HUES64 (cell line): Measurements from ENCODE around the gene NT5C3B.

Source experiments
- H3K27ac ChIP-seq: 2 replicates; pipeline ENCODE4 v1.7.0; 2013; ENCODE audit warnings: low read depth, low read length, inconsistent platforms
- H3K27me3 ChIP-seq: 2 replicates; pipeline ENCODE4 v1.6.1; 2013; ENCODE audit warnings: mild to moderate bottlenecking, low read length; ENCODE audit not compliant: insufficient read depth
- H3K36me3 ChIP-seq: 2 replicates; pipeline ENCODE4 v1.6.1; 2013; ENCODE audit warnings: mild to moderate bottlenecking, low read length; ENCODE audit not compliant: insufficient read depth
- H3K4me1 ChIP-seq: 2 replicates; pipeline ENCODE4 v1.6.1; 2013; ENCODE audit warnings: mild to moderate bottlenecking, low read length, moderate library complexity; ENCODE audit not compliant: insufficient read depth
- H3K4me3 ChIP-seq: 2 replicates; pipeline ENCODE4 v1.5.1; 2013; ENCODE audit warnings: mild to moderate bottlenecking, low read length, moderate library complexity
- H3K9ac ChIP-seq: 2 replicates; pipeline ENCODE4 v1.6.1; 2013; ENCODE audit warnings: mild to moderate bottlenecking, low read depth, low read length
- H3K9me3 ChIP-seq: 2 replicates; pipeline ENCODE4 v1.6.1; 2013; ENCODE audit warnings: low read depth, low read length; ENCODE audit not compliant: insufficient read depth
- WGBS: fragments of 150-250, 120-280 bp; methylation state at CpG from one replicate; pipeline ENCODE4 v1.1.7; 2013; ENCODE audit warnings: missing lambda C conversion rate; 5-methylcytosine and 5-hydroxymethylcytosine counted together

The NT5C3B gene

DNA sequence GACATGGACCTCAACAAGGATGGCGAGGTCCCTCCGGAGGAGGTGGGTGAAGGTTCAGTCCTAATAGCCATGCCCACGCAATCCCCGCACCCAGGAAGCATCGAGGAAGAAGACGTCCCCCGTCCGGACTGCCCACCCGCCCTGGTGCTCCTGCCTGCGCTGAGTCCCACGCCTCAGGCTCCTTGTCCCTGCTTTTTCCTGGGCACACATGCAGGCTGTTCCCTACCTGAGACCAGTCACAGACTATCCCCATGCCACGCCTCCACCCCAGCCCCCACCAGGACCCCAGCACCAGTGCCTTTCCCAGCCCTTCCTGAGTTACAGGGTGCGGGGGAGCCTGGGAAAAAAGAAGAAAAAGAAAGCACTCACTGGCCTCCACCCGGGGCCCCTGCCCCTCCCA lies 14.3 kb downstream of the NT5C3B start:
- Histone ChIP-seq H3K4me3 (no peak overlapping the region), H3K36me3 (peaks cover 50% of the 10 kb centered on the region), H3K9me3 (no peaks in the 10 kb centered on the region), H3K4me1 (peaks cover 13% of the 10 kb centered on the region; the same call in 1 of the 2 replicates), H3K27ac (no peak overlapping the region), H3K9ac (no peak overlapping the region), H3K27me3 (no peaks in the 10 kb centered on the region)
- WGBS = 96% methylated on average over 14 of the region's 14 CpGs

- Histone ChIP-seq H3K27me3 (no peaks in the 10 kb centered on the region), H3K4me3 (no peak overlapping the region), H3K4me1 (peaks cover 25% of the 10 kb centered on the region), H3K27ac (no peak overlapping the region), H3K36me3 (peaks cover 33% of the 10 kb centered on the region), H3K9me3 (no peaks in the 10 kb centered on the region), H3K9ac (no peak overlapping the region)
- WGBS = 96% methylated on average over 20 of the region's 20 CpGs
Observed at GRCh38 chr17:41818024-41818423, 18.0 kb downstream of the NT5C3B start.

DNA sequence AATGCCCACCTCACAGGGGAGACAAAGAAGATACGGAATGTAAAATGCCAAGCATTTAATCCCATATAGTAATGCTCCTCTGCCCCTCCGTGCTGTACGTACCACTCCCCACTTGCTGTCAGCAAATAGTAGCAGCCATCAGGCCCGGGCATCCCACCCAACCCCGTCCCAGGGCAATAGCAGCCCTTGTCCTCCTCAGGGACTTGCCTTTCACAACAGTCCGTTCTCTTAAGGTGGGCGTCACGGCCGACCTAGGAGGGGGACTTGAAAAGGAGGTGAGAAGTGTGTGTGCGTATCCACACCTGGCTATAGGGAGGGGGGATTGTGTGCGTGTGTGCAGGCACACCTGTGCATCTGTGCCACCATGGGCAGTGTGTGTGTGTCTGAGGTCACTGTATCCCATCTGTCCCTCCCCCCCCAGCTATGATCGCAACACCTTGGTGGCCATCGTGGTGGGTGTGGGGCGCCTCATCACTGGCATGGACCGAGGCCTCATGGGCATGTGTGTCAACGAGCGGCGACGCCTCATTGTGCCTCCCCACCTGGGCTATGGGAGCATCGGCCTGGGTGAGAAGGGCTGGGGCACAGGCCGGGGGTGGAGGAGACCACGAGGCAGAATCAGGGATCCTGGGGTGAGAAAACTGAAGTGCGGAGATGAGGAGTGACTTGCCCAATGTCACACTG lies 19.3 kb downstream of the NT5C3B start:
- no peak overlapping the region for H3K27ac ChIP-seq
- H3K36me3 ChIP-seq = peaks cover 25% of the 10 kb centered on the region
- WGBS = 96% methylated on average over 23 of the region's 23 CpGs

GRCh38 chr17:41814195-41814594 lies 21.8 kb downstream of the NT5C3B start:
- Histone ChIP-seq H3K9me3 (no peaks in the 10 kb centered on the region), H3K4me3 (peak overlapping the region; percentile 81), H3K9ac (0 out of 2 replicates have a peak overlapping the region, but pooled peaks have one; percentile 78), H3K27me3 (peaks cover 9% of the 10 kb centered on the region; the same call in 1 of the 2 replicates), H3K4me1 (peaks cover 16% of the 10 kb centered on the region), H3K36me3 (peaks cover 17% of the 10 kb centered on the region; the same call in 1 of the 2 replicates), H3K27ac (0 out of 2 replicates have a peak overlapping the region, but pooled peaks have one; percentile 22)
- 88% methylated on average over 1 of the region's 1 CpG for WGBS

More for the DNA sequence above, 19.3 kb downstream of the NT5C3B start:
- Histone ChIP-seq H3K4me3 (no peak overlapping the region), H3K9ac (no peak overlapping the region), H3K27me3 (no peaks in the 10 kb centered on the region), H3K4me1 (peaks cover 25% of the 10 kb centered on the region), H3K9me3 (no peaks in the 10 kb centered on the region)

- WGBS = 24% methylated on average over 9 of the region's 9 CpGs
- H3K36me3 ChIP-seq = peaks cover 16% of the 10 kb centered on the region; the same call in 1 of the 2 replicates
- no peaks in the 10 kb centered on the region for H3K9me3 ChIP-seq
- H3K9ac ChIP-seq = peak overlapping the region; percentile 78
- peak overlapping the region; percentile 81 for H3K4me3 ChIP-seq
- peaks cover 9% of the 10 kb centered on the region; the same call in 1 of the 2 replicates for H3K27me3 ChIP-seq
- peaks cover 11% of the 10 kb centered on the region for H3K4me1 ChIP-seq
- 0 out of 2 replicates have a peak overlapping the region, but pooled peaks have one; percentile 22 for H3K27ac ChIP-seq
Observed at GRCh38 chr17:41813699-41814124, 22.3 kb downstream of the NT5C3B start.

DNA sequence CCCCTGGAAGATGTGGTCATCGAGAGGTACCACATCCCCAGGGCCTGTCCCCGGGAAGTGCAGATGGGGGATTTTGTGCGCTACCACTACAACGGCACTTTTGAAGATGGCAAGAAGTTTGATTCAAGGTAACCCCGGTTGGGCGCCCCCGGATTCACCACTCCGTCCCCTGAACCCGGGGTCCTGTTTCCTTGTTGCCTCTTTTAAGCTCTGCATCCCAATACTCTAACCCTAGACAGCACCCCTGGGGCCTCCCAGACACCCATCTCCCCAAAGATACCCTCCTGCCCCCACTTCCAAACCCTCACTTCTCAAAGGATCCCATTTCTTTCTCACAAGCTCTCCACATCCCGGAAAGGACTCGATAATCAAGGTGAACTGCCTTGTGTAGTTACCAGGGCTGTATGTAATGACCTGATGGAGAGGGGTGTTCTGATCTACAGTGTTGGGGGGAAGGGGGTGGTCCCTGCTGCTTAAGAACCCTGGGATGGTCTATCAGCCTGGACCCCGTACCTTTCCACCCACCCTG lies 22.8 kb downstream of the NT5C3B start:
- peaks cover 9% of the 10 kb centered on the region; the same call in 1 of the 2 replicates for H3K27me3 ChIP-seq
- WGBS = 0% methylated on average over 11 of the region's 12 CpGs
- H3K4me3 ChIP-seq = peak overlapping the region; percentile 81
- peaks cover 11% of the 10 kb centered on the region for H3K4me1 ChIP-seq
- no peaks in the 10 kb centered on the region for H3K9me3 ChIP-seq
- peak overlapping the region; percentile 73 for H3K27ac ChIP-seq
- peak overlapping the region; percentile 78 for H3K9ac ChIP-seq
- peaks cover 15% of the 10 kb centered on the region; the same call in 1 of the 2 replicates for H3K36me3 ChIP-seq

DNA sequence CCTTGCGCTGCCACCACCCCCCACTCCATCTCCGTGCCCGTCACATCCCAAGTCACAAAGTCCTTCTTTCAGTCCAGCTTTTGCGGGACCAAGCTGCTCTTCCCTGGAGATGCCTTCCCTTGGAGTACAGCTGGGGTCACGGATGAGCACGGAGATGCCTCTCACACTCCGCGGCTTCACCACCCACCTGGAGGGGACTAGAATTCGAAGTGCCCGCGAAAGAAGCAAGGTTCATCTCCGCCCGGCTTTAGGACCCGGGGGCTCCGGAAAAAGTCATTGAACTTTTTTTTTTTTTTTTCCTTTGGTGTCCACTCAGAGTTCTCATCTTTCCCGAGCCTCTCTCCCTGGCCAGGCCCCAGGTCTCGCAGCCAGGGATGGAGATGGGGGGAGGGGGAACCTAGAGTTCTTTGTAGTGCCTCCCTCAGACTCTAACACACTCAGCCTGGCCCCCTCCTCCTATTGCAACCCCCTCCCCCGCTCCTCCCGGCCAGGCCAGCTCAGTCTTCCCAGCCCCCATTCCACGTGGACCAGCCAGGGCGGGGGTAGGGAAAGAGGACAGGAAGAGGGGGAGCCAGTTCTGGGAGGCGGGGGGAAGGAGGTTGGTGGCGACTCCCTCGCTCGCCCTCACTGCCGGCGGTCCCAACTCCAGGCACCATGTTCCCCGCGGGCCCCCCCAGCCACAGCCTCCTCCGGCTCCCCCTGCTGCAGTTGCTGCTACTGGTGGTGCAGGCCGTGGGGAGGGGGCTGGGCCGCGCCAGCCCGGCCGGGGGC lies 23.5 kb downstream of the NT5C3B start, which contains the start of gene FKBP10:
Gene FKBP10, plus strand, starts transcription at position 624 of the 771 bp plus-strand sequence. Its CDS starts 31 bp downstream, at position 655.
- Histone ChIP-seq H3K27ac (peak within 1 kb of the TSS; percentile 73), H3K36me3 (peaks cover 12% of the 10 kb centered on the region), H3K9ac (peak within 1 kb of the TSS; percentile 78), H3K4me3 (peak within 1 kb of the TSS; percentile 81), H3K27me3 (peaks cover 9% of the 10 kb centered on the region; the same call in 1 of the 2 replicates), H3K9me3 (no peaks in the 10 kb centered on the region), H3K4me1 (peaks cover 11% of the 10 kb centered on the region)
- under 1% methylated on average over 29 of the region's 35 CpGs for WGBS

DNA sequence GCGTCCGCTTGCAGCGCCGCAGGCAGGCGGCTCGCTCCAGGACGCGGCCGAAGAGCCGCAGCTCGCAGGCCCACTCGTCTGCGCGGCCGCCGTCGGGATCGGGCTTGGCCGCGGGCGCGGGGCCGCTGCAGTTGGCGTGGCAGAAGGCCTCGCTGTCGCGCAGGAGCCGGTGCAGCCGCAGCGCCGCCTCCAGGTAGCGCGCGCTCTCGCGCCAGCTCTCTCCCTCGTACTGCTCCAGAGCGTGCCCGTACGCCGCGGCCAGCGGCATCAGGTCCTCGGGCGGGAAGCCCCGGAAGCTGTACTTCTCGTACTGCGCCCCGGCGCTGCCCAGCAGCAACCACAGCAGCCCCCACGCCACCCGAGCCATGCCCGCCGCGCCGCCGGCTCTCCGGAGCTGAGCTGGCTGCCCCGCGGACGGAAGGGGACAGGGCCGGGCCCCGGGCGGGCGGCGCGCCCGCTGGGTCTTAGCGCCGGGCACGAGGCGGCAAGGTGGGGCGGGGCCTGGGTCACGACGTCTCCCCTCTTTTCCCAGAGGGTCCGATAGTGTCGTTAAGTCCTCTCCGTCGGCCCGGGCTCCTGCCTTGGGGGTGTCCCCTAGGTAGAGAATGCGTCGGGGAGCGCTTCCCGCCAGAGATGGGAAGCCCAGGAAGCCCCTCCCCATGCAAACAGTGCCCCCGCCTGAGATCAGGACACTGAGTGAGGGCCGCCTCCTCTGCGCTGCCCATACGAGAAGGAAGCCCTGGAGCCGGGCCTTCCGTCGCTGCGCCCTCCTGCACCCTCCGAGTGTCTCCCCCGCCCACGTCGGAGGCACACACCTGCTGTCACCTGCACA lies 24.3 kb downstream of the NT5C3B start, which contains the start of gene P3H4:
Gene P3H4, minus strand, starts transcription at position 401 of the 832 bp plus-strand sequence. Its CDS starts 34 bp downstream, at position 367.
- H3K27ac ChIP-seq = peak within 1 kb of the TSS; percentile 73
- H3K9ac ChIP-seq = peak within 1 kb of the TSS; percentile 78
- H3K36me3 ChIP-seq = peaks cover 17% of the 10 kb centered on the region
- peaks cover 11% of the 10 kb centered on the region for H3K4me1 ChIP-seq
- peak within 1 kb of the TSS; percentile 81 for H3K4me3 ChIP-seq
- H3K27me3 ChIP-seq = peaks cover 9% of the 10 kb centered on the region; the same call in 1 of the 2 replicates
- no peaks in the 10 kb centered on the region for H3K9me3 ChIP-seq
- WGBS = under 1% methylated on average over 96 of the region's 96 CpGs

- Histone ChIP-seq H3K36me3 (peaks cover 23% of the 10 kb centered on the region), H3K4me3 (peak overlapping the region; percentile 81), H3K4me1 (peaks cover 11% of the 10 kb centered on the region), H3K27ac (no peak overlapping the region), H3K27me3 (peaks cover 9% of the 10 kb centered on the region; the same call in 1 of the 2 replicates), H3K9ac (peak overlapping the region; percentile 78), H3K9me3 (no peaks in the 10 kb centered on the region)
- WGBS = 20% methylated on average over 58 of the region's 58 CpGs
Observed at GRCh38 chr17:41810659-41811548, 25.1 kb downstream of the NT5C3B start.
